Hematopoietic multipotent progenitor cell treated with erythropoietin and hydrocortisone succinate and interleukin-3 and kit ligand, for 6 days (in vitro differentiated cells): ENCODE results near the gene KDM2B.

Experiments used
- DNase-seq: peaks from one replicate; pipeline ENCODE4 v3.0.0-alpha.2; 2015

Gene KDM2B

DNA sequence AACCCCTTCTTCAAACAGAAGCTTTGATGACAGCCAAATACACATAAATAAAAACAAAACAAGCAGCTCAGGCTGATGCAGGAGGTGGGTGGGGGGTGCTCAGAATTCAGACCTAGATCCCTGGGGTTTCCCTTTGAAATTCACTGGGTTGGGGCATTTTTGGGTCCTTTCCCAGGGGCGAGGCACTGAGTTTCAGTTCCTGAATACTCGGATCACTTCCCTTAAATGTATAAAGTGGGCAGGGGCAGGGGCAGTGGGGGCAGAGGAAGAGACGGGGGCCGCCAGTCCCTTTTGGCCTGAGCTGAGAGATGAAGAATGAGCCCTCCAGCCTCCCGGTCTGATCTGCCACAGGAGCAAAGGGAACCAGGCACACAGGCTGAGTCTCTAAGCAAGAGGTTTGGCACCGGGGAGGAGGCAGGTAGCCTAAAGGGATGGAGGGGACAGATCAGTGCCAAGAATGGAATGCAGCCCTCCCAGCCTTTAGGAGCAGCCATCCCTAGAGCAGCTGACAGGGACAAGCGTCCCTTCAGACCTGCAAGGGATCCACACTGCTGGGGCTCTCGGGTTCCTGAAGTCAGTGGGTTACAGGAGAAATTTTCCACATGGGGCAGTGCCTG, 20.3 kb downstream of the KDM2B start:
- DNase-seq: no peak

DNA sequence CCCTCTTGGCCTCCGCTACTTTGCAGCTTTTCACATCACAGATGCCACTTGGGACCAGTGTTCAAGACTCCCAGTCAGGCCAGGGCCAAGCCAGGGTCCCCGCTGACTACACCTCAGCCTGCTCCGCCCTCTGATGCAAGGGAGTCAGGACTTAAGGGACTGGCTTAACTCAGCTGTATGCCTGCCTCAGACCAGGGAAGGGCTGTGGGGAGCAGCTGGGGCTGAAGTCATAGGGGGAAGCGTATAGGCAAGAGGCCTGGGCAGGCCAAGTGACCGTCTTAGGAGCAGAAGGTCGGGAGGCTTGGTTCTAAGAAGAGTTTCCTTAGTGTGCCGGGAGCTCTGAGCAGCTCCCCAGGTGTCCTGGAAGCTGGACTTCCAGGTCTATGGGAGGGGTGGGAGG, 21.9 kb downstream of the KDM2B start:
- DNase-seq: no peak

DNA sequence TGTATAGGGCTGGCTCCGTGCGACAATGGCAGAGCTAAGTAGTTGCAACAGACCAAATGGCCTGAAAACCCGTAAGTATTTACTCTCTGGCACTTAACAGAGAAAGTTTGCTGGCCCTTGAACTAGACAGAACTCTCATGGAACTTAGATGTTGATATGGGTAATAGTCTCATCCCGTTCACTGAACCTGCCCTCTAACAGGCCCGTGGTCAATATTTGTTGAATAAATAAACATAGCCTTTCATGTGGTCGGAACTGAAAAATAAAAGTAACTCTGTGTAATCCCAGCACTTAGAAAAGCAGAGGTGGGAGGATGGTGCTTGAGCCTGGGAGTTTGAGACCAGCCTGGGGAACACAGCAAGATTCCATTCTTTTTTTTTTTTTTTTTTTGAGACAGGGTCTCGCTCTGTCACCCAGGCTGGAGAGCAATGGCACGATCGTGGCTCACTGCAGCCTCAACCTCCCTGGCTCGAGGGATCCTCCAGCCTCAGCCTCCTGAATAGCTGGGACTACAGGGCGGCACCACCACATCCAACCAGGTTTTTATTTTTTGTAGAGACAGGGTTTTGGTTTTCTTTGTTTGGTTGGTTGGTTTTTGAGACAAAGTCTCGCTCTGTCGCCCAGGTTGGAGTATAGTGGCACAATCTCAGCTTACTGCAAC, 29.7 kb downstream of the KDM2B start:
- no peak for DNase-seq

DNA sequence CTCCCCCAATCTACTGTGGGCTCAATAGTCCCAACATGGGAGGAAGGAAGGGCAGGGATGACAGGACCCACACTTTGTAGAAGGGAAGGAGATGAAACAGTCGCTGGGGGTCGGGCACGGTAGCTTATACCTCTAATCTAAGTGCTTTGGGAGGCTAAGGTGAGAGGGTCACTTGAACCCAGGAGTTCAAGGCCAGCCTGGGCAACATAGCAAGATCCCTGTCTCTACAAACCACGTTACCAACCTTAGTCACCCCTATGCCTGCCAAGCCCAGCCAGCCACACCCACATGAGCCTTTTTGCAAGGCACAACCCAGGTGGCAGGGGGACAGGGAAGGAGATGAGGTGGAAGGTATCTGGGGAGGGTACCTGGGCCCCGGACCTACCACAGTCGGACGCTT, 31.7 kb downstream of the KDM2B start:
- no peak for DNase-seq

DNA sequence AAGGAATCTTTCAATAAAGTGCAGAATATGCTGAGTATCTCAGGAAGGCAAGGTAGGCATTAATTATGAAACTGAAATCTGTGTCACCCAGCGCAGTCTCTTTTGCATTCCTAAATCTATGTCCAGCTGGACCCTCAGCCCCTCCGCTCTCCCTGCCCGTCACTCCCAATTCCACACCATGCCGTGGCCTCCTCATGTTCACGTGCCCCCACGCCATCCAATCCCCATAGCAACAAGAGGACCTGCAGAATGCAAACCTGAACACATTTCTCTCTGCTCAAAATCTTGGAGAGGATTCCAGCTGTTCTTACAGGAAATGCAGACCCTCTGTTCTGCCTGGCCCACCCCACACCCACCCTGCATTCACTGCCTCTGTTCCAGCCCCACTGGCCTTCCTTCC, 35.3 kb downstream of the KDM2B start:
- no peak for DNase-seq

DNA sequence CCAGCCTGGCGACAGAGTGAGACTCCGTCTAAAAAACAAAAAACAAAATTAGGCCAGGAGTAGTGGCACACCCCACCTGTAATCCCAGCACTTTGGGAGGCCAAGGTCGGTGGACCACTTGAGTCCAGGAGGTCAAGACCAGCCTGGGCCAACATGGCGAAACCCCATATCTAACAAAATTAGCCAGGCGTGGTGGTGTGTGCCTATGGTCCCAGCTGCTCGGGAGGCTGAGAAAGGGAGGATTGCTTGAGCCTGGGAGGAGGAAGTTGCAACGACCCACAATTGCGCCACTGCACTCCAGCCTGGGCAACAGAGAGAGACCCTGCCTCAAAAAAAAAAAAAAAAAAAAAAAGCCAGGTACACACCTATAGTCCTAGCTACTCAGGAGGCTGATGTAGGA, 37.0 kb downstream of the KDM2B start:
- DNase-seq: no peak

DNA sequence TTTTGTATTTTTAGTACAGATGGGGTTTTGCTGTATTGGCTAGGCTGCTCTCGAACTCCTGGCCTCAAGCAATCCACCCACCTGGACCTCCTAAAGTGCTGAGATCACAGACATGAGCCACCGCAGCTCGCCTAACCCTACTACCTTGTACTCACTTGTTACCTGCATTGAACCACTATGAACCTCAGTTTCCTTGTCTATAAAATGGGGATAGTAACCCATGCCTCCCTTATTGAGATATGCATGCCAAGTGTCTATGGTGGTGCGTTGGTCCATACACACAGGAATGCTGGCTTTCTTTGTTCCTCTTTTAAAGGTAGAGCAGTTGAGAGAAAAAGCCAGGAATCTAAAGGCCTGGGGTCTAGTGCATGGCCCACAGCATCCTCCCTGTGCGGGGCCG, 40.9 kb downstream of the KDM2B start:
- DNase-seq: no peak

DNA sequence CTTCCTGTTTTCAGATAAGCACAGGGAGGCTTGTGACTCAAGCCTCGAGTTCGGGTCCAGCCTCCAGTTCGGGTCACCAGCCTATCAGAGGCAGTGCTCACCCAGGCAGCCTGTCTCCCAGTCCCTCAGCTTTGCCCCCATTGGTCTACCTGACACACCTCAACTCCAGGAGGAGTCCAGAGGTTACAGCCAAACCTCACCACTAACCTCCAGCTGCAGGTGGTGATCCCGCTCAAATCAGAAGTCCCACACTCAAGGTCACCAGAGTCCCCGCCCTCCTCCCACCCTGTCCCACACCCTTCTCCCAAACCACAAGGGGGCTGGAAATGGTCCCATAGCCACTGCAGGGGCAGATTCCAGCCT, 42.1 kb downstream of the KDM2B start:
- DNase-seq: peak; percentile 21

DNA sequence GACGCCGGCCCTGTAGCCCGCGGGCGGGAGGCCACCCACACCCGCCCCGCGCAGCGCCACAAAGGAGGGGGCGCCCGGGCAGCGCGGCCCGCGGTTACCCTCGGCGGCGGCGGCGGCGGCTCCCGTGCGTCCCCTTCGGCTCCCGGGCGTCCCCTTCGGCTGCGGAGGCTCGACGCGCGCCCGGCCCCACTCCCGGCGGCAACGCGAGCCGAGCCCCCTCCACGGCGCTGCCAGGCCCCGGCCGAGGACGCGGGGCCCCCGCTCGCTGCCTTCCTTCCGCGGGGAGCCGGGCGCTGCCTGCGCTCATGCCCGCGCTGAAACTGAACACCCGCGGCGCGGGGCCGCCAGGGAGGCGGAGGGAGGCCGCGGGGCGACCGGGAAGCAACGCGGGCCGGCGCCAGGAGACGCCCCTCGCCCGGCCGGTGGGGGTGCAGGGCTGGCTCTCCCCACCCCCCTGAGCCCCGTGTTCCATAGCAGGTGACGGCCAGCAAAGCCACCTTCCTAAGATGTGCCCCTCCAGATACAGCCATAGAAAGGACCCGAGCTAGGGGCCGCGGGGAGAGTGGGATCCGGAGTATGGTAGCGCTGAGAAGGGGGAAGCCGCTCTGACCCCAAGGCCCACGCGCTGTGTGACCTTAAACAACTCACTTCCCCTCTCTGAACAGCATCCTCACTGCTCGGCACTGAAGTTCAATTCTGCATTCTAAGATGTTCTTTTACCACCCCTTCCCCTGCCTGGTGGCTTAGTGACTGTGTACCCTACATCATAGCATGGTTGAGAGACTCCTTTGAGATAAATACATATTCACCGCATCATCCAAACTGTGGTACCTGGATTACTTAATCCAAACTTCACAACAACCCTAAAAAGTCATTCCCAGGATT, 42.8 kb downstream of the KDM2B start:
- DNase-seq: peak; percentile 24

DNA sequence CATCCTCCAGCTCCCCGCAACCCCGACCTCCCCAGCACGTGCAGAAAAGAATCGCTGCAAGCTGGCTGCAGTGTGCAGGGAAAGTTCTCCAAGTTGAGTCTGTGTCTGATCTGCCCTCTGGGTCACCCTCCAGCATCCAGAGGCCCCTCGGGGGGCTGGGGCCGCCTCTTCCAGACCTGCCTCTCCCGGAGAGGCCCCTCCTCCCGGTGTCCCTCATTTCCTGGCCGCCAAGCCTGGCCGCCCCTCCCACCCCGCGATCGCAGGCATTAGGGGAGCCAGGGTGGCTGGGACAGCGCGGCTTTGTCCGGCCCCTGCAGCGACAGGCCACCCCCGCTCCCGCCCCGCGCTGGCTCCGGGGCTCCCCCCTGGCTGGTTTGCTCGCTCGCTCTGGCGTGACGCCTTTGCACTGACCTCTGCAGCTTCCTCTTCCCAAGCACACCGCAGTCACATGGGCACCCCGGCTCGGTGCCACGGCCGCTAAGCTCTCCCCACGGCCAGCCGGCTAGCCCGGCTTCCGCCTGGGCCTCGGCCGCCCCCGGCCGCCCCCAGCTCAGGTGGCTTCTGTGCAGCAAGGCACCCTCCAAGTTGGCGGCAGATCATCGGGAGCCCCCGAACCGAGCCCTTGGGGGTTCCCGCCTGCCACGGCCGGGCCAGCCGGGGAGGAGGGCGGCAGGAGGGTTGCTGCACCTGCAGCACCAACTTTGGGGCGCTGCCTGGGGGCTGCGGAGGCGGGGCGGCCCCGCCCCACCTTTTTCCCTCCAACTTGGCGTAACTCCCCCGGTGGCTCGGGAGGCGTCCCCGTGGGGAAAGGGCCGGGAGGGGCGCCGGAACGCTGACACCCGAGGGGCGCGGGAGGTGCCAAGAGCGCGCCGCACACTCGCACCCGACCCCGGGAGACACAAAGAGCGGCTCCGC, 43.7 kb downstream of the KDM2B start:
- peak; percentile 75 for DNase-seq

DNA sequence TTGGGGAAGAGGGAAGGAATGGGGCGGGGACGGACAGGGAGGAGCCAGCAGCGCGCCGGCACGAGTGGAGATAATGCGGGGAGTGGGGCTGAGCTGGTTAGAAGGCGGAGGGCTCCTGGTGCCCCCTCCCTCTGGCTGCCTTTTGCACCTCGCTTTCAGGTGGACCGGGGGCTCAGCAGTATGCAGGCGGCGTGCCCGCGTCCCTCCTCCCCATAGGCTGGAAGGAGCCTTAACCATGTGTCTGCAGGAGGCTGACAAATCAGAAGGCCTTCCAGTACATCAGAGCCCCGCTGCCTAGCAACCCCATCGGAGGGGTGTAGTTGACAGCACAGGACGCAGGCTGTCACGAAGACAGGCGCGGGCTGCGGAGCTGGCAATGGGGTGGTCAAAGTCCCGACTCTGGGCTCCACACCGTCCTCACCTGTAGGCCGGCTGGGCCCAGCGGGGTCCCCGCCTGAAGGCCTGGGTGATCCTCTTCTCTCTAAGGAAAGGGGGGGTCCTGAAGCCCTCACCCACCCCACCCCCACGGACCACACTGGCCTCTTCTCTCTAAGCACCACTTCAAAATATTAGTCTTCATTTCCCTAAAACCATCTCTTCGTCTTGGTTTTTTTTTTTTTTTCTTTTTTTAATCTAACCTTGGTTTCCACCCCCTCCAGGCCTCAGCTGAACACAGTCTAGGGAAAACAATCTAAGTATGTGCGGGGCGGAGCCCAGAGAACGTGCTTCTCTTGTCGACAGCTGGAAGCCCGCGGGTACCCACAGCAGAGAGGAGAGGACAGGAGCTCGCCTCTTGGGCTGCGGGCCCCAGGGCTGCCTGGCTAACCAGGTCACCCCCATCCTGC, 44.5 kb downstream of the KDM2B start:
- peak; percentile 69 for DNase-seq

DNA sequence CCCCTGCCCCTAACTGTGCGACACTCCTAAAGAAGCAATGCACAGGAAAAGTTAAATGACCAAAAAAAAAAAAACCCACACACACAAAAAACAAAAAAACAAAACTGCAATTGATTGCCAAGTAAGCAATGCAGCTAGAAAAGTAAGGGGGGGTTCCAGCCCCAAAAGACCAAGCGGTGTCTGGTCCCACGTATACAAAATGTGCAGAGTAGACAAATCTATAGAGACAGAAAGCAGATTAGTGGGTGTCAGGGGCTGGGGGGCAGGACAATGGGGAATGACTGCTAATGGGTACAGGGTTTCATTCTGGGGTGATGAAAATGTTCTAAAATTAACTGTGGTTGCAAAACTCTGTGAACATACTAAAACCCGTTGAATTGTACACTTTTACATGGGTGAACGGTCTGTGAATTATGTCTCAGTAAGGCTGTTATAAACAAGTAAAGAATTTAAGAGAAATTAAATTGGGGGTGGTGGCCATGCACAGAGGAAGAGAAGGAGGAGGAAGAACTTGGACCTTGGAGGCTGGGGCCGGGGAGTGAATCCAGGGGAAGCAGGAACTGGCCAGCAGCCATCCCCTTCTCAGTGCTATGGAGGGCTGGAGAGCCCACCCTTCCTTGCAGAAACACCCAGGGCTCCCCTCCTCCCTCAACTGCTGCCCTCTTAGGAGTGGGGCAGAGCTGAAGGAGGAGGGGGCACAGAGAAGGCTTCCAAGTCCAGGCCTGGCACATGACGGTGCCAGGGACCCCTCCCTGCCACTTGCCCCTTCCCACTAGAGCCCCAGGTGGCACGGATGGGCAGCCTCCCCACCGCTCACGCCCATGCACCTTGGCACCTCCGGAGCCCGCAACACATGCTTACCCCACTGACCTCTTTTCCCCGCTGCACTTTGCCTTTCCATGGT, 45.4 kb downstream of the KDM2B start:
- no peak for DNase-seq

DNA sequence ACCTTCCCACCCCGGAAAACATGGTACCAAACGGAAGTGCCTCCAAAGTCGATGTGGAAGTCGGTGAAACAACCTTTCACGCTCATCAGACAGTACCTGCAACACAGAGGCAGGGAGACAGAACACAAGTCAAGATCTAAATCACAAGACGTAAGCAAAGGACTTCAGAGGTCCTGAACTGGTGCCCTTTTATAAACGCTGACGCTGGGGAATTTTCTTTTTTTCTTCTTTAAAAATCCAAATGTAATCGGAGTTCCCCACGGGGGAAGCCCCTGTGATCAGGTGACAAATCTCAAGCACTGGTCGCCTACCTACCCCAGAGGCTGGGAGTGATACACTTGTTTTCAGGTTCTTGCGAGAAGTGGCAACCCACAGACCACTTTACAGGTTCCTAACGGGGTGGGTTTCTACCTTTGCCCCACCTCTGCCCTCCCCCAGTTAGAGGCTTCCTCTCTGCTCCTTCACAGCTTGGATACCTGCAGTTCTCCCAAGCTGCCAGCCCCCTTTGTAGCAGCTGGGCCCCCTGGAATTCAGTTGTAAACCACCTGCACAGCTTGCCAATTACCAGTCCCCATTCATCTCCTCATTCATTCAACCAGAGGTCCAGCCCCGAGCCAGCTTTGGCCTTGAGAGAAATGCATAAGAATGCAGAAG, 46.2 kb downstream of the KDM2B start:
- DNase-seq: no peak

DNA sequence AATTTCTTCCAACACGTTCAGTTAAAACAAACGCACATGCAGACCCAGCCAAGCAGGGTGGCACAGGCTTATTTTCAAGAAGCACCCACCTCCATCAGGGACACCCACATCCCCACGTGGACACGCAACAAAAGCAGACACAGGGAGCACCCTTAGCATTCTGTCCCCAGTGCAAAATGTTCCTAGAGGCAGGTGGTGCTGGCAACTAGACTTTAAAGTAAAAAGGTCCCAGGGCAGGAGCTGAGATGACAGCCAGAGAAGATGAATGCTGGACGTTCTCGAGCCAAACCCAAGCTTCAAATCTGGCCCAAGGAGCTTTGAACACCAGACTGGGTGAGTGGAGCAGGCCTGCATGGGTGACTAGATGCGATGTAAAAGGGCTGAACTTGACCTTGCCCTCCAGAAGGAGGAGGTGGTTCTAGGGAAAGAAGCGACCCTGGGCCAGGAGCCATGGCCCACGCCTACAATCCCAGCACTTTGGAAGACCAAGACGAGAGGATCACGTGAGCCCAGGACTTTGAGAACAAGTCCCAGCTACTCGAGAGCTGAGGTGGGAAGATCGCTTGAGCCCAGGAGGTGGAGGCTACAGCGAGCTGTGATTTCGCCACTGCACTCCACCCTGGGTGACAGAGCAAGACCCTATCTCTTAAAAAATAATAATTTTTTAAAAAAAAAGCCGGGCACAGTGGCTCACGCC, 47.3 kb downstream of the KDM2B start:
- DNase-seq: no peak

DNA sequence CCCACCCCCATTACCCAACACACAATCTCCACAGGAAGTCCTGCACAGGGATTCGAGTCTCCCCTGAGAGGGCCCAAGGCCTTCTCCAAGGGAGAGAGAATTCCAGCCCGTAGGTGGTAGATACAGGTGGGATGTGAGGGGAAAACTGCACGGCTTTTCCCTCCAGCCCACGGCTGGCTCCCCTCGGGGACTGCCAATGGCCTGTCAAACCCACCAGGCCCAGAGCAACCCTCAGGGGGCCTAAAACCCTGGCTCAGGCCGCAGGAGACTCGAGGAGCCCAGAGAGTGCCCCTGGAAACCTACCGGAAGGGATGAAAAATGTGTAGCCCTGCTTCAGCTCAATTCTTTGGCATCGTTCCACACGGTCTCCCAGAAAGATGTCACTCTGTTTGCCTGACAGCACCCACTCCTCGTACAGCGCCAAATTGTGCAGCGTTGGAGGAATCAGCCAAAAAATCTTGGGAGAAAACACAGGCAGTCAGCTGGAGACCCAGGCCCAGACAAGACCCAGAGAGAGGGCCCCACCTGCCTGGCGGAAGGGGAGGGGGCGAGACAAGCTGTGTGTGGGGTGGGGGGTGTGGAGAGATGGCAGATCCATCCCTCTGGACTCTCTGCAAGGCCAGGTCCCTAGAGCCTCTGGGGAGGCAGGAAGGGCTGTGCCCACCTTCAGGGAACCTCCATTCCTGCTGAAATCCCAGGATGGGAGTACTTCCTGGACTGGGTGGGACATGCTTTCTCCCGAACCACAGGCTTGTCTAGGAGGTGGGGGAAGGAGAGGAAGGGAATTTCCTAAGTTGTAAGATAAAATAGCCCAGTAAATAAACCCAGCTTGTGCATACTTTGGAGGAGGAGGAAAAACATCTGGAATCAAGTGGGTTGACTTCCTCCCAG, 48.1 kb downstream of the KDM2B start:
- no peak for DNase-seq

DNA sequence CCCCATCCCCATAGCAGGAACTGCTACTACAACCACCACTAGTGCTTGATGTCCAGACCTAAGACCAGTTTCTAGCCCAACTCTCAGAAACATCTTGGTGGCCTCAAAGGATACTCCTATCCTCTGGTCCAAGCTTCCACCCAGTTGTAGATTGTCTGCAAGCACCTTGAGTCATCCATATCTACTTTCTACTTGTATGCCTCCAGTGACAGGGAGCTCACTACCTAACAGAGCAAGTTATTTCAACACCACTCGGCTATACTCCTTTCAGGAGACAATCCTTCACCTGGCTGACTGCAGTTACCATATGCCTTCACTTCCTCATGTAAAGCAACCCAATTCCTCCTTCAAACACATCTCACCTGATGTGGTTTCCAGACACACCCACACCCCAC, 49.5 kb downstream of the KDM2B start:
- no peak for DNase-seq

DNA sequence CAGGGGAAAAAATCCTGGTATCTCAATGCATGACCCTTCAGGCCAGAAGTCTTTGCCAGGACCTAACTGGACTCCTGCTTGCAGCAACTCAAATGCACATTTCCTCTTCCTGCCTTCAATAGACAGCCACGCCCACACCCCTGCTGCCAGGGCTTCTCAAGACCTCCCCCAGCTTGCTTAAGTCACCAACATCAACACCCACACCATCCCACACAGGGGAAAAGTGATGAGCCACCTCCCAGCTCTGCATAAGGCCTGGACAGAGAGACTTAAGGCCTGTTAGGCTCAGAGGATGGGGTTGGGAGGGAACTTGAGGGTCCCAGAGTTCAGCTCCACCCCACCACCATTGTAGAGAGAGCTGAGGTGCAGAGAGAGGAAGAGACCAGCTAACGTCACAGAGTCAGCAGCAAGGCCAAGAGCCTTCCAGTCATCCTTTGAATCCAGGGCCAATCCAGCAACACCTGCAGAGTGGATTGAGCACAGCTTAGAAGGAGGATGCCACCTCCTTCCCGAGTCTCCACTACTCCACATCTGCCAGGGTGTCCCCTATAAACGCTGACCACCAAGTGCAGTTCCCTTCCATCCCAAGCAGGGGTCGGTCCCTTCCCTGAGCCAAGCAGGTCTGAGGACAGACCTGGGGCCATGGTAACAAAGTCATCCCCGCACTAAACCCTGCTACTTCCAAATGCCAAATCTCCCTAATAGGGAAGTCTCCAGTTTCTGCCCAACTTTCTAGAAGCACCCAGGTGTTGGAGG, 50.0 kb downstream of the KDM2B start:
- peak; percentile 80 for DNase-seq

DNA sequence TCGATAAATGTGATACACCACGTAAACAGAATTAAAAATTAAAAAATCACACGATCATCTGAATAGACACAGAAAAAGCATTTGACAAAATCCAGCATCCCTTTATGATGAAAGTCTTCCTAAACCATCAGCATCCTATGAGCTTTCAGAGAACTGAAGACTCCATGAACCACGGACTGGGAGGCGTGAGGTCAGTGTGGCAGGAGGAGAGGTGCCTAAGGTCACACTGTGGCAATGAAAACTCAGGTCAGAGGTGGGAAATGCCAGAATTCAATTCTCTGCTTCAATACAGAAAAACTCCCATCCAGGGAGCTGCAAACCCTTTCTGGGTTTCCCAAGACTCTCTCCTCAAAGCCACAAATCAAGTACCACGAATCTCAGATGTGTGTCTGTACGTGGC, 51.6 kb downstream of the KDM2B start:
- DNase-seq: no peak
